OCI-LY1 (cell line): ENCODE results near the gene TMA16.

Experiments used
- H2AFZ ChIP-seq: fragments of 200-600 bp; sonication (generic), shearing (Covaris generic); 2 replicates; pipeline ENCODE4 v1.6.0; 2014; ENCODE audit warnings: antibody characterized with exemption, mild to moderate bottlenecking, low read length
- H3F3A ChIP-seq: fragments of 200-600 bp; sonication (generic), shearing (Covaris generic); 2 replicates; pipeline ENCODE4 v1.6.0; 2014; ENCODE audit warnings: mild to moderate bottlenecking, antibody characterized with exemption, low read length, moderate library complexity; ENCODE audit not compliant: insufficient read depth
- H3K27ac ChIP-seq: fragments of 200-600 bp; sonication (generic); 2 replicates; pipeline ENCODE4 v1.5.1; 2014; ENCODE audit warnings: low read length, mixed run types, mild to moderate bottlenecking, low read depth; ENCODE audit not compliant: poor library complexity, severe bottlenecking
- H3K27me3 ChIP-seq: fragments of 200-600 bp; sonication (generic); 2 replicates; pipeline ENCODE4 v1.6.0; 2014; ENCODE audit warnings: antibody characterized with exemption, mild to moderate bottlenecking, low read length, moderate library complexity; ENCODE audit not compliant: insufficient read depth
- H3K36me3 ChIP-seq: fragments of 200-600 bp; sonication (generic); 2 replicates; pipeline ENCODE4 v1.6.1; 2014; ENCODE audit warnings: mild to moderate bottlenecking, antibody characterized with exemption, low read length, moderate library complexity, mixed read lengths; ENCODE audit not compliant: insufficient read depth
- H3K4me1 ChIP-seq: fragments of 200-600 bp; sonication (generic); 2 replicates; pipeline ENCODE4 v1.5.1; 2014; ENCODE audit warnings: mild to moderate bottlenecking, low read length, moderate library complexity; ENCODE audit not compliant: insufficient read depth, severe bottlenecking
- H3K4me2 ChIP-seq: fragments of 200-600 bp; sonication (generic), shearing (Covaris generic); 2 replicates; pipeline ENCODE4 v1.6.1; 2014; ENCODE audit warnings: low read length
- H3K4me3 ChIP-seq: fragments of 200-600 bp; sonication (generic); 2 replicates; pipeline ENCODE4 v1.5.1; 2014; ENCODE audit warnings: low read length, low read depth, mild to moderate bottlenecking, mixed read lengths; ENCODE audit not compliant: poor library complexity, severe bottlenecking
- H3K79me2 ChIP-seq: fragments of 200-600 bp; shearing (Covaris generic); 2 replicates; pipeline ENCODE4 v1.6.1; 2016; ENCODE audit warnings: mixed run types, low read length, mixed read lengths; ENCODE audit not compliant: insufficient read depth
- H3K9ac ChIP-seq: fragments of 200-600 bp; sonication (generic), shearing (Covaris generic); 2 replicates; pipeline ENCODE4 v1.6.1; 2014; ENCODE audit warnings: mild to moderate bottlenecking, low read length, mixed read lengths
- H3K9me2 ChIP-seq: fragments of 200-600 bp; sonication (generic), shearing (Covaris generic); 2 replicates; pipeline ENCODE4 v1.6.1; 2014; ENCODE audit warnings: low read depth, mild to moderate bottlenecking, low read length, mixed read lengths
- H3K9me3 ChIP-seq: fragments of 200-600 bp; shearing (Covaris generic); 2 replicates; pipeline ENCODE4 v1.6.1; 2014; ENCODE audit warnings: low read length, mixed read lengths
- H4K20me1 ChIP-seq: fragments of 200-600 bp; sonication (generic), shearing (Covaris generic); 2 replicates; pipeline ENCODE4 v1.6.0; 2016; ENCODE audit warnings: mild to moderate bottlenecking, low read length; ENCODE audit not compliant: insufficient read depth
- EZH2 ChIP-seq: fragments of 200-600 bp; sonication (generic), shearing (Covaris generic); IDR thresholded peaks from 2 replicates; pipeline ENCODE4 v1.8.0; 2017; ENCODE audit warnings: borderline replicate concordance, mixed run types, mild to moderate bottlenecking, antibody characterized with exemption, low read length, moderate library complexity, mixed read lengths
- TF ChIP-seq, protein P1 (sequence below): fragments of 200-600 bp; sonication (generic), shearing (Covaris generic); IDR thresholded peaks from 2 replicates; pipeline ENCODE4 v1.5.1; 2017; ENCODE audit warnings: mild to moderate bottlenecking, antibody characterized with exemption, low read length, moderate library complexity, mixed read lengths

Gene TMA16

DNA sequence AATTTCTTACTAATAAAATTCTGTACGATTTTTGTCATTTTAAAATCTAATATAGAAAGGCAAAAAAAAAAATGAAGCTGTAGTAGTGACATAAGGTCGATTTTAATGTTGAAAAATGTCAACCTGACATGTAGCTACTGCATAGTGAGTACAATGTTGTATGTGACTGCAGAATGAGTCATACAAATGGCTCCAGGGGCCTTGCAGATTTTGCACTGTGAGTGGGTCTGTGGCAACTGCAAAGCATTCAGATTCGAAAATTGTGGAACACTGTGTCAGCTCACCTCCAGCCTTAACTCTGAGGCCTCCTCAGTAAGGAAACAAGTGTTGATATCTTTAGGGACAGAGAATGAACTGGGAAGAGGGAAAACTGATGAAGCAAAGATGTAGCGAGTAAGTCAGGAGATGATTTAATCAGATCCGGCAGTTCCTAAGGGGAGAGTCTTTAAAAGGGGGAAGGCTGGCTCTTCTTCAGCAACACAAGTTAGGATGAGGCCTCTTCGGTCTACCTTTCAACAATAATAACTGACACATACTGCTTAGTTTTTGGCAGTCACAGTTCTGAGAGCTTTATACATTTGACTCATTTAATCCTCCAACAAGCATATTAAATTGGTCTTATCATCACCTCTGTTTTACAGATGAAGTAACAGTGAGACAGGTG lies 45.8 kb upstream of the TMA16 start:
- no peaks in the 10 kb centered on the region for H4K20me1 ChIP-seq
- no peak overlapping the region for H3K9ac ChIP-seq
- no peaks in the 10 kb centered on the region for H3K4me1 ChIP-seq
- H3K9me3 ChIP-seq: no peaks in the 10 kb centered on the region
- no peak overlapping the region for H3K4me2 ChIP-seq
- no peak overlapping the region for H3K4me3 ChIP-seq
- TF ChIP-seq, protein P1, sequence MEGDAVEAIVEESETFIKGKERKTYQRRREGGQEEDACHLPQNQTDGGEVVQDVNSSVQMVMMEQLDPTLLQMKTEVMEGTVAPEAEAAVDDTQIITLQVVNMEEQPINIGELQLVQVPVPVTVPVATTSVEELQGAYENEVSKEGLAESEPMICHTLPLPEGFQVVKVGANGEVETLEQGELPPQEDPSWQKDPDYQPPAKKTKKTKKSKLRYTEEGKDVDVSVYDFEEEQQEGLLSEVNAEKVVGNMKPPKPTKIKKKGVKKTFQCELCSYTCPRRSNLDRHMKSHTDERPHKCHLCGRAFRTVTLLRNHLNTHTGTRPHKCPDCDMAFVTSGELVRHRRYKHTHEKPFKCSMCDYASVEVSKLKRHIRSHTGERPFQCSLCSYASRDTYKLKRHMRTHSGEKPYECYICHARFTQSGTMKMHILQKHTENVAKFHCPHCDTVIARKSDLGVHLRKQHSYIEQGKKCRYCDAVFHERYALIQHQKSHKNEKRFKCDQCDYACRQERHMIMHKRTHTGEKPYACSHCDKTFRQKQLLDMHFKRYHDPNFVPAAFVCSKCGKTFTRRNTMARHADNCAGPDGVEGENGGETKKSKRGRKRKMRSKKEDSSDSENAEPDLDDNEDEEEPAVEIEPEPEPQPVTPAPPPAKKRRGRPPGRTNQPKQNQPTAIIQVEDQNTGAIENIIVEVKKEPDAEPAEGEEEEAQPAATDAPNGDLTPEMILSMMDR: no peak
- no peak for TF ChIP-seq EZH2
- H3K27me3 ChIP-seq: no peaks in the 10 kb centered on the region
- no peak overlapping the region for H3K27ac ChIP-seq
- no peak overlapping the region for H2AFZ ChIP-seq
- no peaks in the 10 kb centered on the region for H3K79me2 ChIP-seq
- no peaks in the 10 kb centered on the region for H3K9me2 ChIP-seq
- H3K36me3 ChIP-seq: no peaks in the 10 kb centered on the region
- H3F3A ChIP-seq: no peaks in the 10 kb centered on the region

DNA sequence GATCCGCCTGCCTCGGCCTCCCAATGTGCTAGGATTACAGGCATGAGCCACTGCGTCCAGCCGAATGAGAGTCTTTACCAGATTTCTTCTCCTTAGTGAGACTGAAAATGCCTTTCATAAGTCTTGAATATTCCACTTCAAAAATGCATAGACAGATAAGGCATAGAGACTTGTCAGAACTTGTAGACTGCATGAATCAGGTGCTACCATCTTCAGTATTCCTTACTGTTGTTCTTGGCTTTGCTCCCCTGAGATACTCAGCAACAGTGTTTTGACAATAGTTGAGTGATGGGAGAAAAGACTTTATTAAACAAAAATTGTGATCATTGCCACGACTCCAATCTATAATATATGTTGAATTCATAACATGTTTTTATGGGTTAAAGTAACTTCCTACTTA lies 31.9 kb upstream of the TMA16 start:
- TF ChIP-seq, protein P1: no peak
- no peak overlapping the region for H2AFZ ChIP-seq
- no peaks in the 10 kb centered on the region for H3K9me2 ChIP-seq
- H3K79me2 ChIP-seq: no peaks in the 10 kb centered on the region
- no peak overlapping the region for H3K9ac ChIP-seq
- H4K20me1 ChIP-seq: no peaks in the 10 kb centered on the region
- no peak overlapping the region for H3K27ac ChIP-seq
- no peak overlapping the region for H3K4me2 ChIP-seq
- no peaks in the 10 kb centered on the region for H3K27me3 ChIP-seq
- no peaks in the 10 kb centered on the region for H3K36me3 ChIP-seq
- H3K4me1 ChIP-seq: no peaks in the 10 kb centered on the region
- H3K9me3 ChIP-seq: no peaks in the 10 kb centered on the region
- H3F3A ChIP-seq: no peaks in the 10 kb centered on the region
- H3K4me3 ChIP-seq: no peak overlapping the region

DNA sequence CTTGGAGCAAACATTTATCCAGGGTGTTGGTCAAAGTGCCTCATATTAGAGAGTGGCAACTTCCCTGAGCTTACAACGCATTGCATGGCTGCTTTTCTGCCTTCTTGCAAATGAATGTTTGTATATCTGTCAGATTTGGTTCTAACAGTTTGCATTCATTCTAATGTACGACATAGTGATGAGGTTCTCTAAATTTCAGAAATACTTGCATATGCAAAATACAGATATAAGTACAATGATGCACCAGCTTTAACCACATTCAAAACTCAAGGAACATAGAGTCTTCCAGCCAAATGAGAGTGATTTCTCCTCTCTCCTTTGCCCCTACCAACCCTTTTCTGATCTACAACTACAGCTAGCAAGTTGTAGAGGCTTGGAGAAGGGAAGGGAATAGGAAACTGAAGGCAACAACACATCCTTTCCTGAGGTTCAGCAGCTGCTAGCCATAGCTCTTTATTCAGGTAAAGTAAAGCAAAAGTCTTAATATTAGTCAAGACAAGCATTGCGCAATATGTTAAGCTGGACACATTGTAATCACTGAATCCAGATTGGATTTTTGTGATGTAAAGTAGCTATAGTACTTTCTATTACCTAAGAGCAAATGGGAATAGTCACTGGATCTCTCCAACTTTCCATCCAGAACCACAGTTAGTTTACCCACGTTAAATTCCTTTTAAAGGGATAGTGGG lies 27.3 kb upstream of the TMA16 start:
- H3K4me3 ChIP-seq: no peak overlapping the region
- H3K4me1 ChIP-seq: no peaks in the 10 kb centered on the region
- no peak overlapping the region for H2AFZ ChIP-seq
- H4K20me1 ChIP-seq: no peaks in the 10 kb centered on the region
- no peak overlapping the region for H3K9ac ChIP-seq
- H3F3A ChIP-seq: no peaks in the 10 kb centered on the region
- no peak overlapping the region for H3K4me2 ChIP-seq
- TF ChIP-seq, protein P1: no peak
- TF ChIP-seq EZH2: no peak
- H3K27ac ChIP-seq: no peak overlapping the region
- H3K79me2 ChIP-seq: no peaks in the 10 kb centered on the region
- H3K27me3 ChIP-seq: no peaks in the 10 kb centered on the region
- no peaks in the 10 kb centered on the region for H3K36me3 ChIP-seq
- no peaks in the 10 kb centered on the region for H3K9me2 ChIP-seq
- no peaks in the 10 kb centered on the region for H3K9me3 ChIP-seq
